Measurements from ENCODE around the gene TMF1. TPM values are rescaled to one million over a fixed set of nuclear protein-coding genes. Genes with fewer than 3 reads are reported as not detected.
A peak's percentile ranks its signal among the peaks of the same experiment; 100 is the strongest.

Gene TMF1
- total and polyA plus RNA-seq, 2 experiments from 2014 or later, result 15.8 to 21.3 TPM

- TF ChIP-seq ZNF462 (CRISPR knock-in tag; IDR thresholded peaks at IDR 0.05) (no peak), POLR2AphosphoS5 (IDR thresholded peaks at IDR 0.05; ENCODE audit: low read depth) (no peak), EZH2 (IDR thresholded peaks at IDR 0.05; ENCODE audit: low read depth, unreplicated experiment) (no peak)
Observed at GRCh38 chr3:69094467-69095205, 42.5 kb upstream of the TMF1 start (continued).

- Mint-ChIP-seq H3K9me3 (no peaks in the 10 kb centered on the region), H3K27ac (0 out of 2 replicates have a peak overlapping the region, but pooled peaks have one; percentile 73), H3K4me3 (no peak overlapping the region), H3K36me3 (ENCODE audit: low read depth) (no peaks in the 10 kb centered on the region), H3K27me3 (ENCODE audit: insufficient read depth, low read depth, poor library complexity) (peaks cover 10% of the 10 kb centered on the region), H3K4me1 (peaks cover 49% of the 10 kb centered on the region)
- Histone ChIP-seq H3K36me3 (ENCODE audit: insufficient read depth) (no peaks in the 10 kb centered on the region), H3K4me3 (no peak overlapping the region), H3K79me2 (replicated peaks; ENCODE audit: insufficient read depth) (0 out of 2 replicates have a peak, but pooled peaks cover 23% of the 10 kb centered on the region), H3K27me3 (ENCODE audit: insufficient read depth) (no peaks in the 10 kb centered on the region), H4K20me1 (replicated peaks; ENCODE audit: insufficient read depth) (no peaks in the 10 kb centered on the region), H3K9me2 (ENCODE audit: insufficient read depth) (no peaks in the 10 kb centered on the region), H3K4me1 (ENCODE audit: insufficient read depth) (peaks cover 50% of the 10 kb centered on the region), H3F3A (replicated peaks; ENCODE audit: low read depth) (no peaks in the 10 kb centered on the region), H2AFZ (no peak overlapping the region), H3K4me2 (no peak overlapping the region), H3K27ac (ENCODE audit: low read depth) (peak overlapping the region; percentile 65; the same call in 1 of the 2 replicates)
- no peak for TF ChIP-seq EZH2phosphoT487 (IDR thresholded peaks at IDR 0.05; ENCODE audit: unreplicated experiment)
- no peak for TF ChIP-seq STAT1 (IDR thresholded peaks at IDR 0.05; ENCODE audit: unreplicated experiment)
- no peak for TF ChIP-seq JUNB (IDR thresholded peaks at IDR 0.05; ENCODE audit: unreplicated experiment)
- no peak for TF ChIP-seq ZNF462 (CRISPR knock-in tag; IDR thresholded peaks at IDR 0.05)
- no peak for DNase-seq (ENCODE audit: low spot score)
- no peak for ATAC-seq
Observed at GRCh38 chr3:69092030-69092516, 39.9 kb upstream of the TMF1 start.

All from GM23338 (cell line).